A549 (cell line): ENCODE results near the gene ELF3.

ENCODE experiments used
- BHLHE40 ChIP-seq: IDR thresholded peaks from 2 replicates; pipeline ENCODE4 v1.6.1; 2012; ENCODE audit warnings: low read depth, low read length, inconsistent platforms
- CHD2 ChIP-seq: fragments of 150-350 bp; IDR thresholded peaks from 2 replicates; pipeline ENCODE4 v1.6.1; 2014; ENCODE audit warnings: low read length; ENCODE audit not compliant: partially characterized antibody
- KDM1A ChIP-seq: fragments of 200-600 bp; sonication (generic); IDR thresholded peaks from 2 replicates; pipeline ENCODE4 v1.6.1; 2016; ENCODE audit warnings: low read depth, mild to moderate bottlenecking
- POLR2A ChIP-seq: IDR thresholded peaks from 2 replicates; pipeline ENCODE4 v1.6.1; 2012; ENCODE audit warnings: mild to moderate bottlenecking, low read length
- ZFP36 ChIP-seq: fragments of 450-650 bp; IDR thresholded peaks from 2 replicates; pipeline ENCODE4 v1.6.1; 2014; ENCODE audit warnings: borderline replicate concordance; ENCODE audit not compliant: partially characterized antibody
- TF ChIP-seq, protein P1 (sequence below): fragments of >200 bp; sonication (Bioruptor Twin); formaldehyde crosslinking; IDR thresholded peaks from 3 replicates; pipeline ENCODE4 v1.5.1; 2016
- TF ChIP-seq, protein P2 (sequence below): fragments of 200-600 bp; sonication (generic); IDR thresholded peaks from 2 replicates; pipeline ENCODE4 v1.6.1; 2016; ENCODE audit warnings: antibody characterized with exemption, mild to moderate bottlenecking, moderate library complexity

DNA sequence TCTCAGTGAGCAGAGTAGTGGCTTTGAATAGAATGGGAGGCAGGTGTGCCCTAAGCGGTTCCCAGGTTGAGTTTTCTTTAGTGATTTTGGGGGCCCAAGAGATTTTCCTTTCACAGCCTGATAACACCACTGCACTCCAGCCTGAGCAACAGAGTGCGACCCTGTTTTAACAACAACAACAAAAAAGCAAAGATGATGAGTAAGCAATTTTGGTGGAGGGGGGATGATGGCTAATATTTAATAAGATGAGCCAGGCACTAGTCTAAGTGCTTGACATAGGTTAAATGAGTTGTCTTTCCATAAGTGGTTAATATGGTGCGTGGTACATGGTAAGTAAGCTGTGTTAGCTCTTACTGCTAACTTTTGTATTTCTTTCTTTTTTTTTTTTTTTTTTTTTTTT, 25.9 kb upstream of the ELF3 start:
- TF ChIP-seq, protein P1, sequence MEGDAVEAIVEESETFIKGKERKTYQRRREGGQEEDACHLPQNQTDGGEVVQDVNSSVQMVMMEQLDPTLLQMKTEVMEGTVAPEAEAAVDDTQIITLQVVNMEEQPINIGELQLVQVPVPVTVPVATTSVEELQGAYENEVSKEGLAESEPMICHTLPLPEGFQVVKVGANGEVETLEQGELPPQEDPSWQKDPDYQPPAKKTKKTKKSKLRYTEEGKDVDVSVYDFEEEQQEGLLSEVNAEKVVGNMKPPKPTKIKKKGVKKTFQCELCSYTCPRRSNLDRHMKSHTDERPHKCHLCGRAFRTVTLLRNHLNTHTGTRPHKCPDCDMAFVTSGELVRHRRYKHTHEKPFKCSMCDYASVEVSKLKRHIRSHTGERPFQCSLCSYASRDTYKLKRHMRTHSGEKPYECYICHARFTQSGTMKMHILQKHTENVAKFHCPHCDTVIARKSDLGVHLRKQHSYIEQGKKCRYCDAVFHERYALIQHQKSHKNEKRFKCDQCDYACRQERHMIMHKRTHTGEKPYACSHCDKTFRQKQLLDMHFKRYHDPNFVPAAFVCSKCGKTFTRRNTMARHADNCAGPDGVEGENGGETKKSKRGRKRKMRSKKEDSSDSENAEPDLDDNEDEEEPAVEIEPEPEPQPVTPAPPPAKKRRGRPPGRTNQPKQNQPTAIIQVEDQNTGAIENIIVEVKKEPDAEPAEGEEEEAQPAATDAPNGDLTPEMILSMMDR = no peak
- TF ChIP-seq POLR2A = no peak
- no peak for TF ChIP-seq KDM1A
- TF ChIP-seq ZFP36 = no peak
- no peak for TF ChIP-seq CHD2
- TF ChIP-seq, protein P2, sequence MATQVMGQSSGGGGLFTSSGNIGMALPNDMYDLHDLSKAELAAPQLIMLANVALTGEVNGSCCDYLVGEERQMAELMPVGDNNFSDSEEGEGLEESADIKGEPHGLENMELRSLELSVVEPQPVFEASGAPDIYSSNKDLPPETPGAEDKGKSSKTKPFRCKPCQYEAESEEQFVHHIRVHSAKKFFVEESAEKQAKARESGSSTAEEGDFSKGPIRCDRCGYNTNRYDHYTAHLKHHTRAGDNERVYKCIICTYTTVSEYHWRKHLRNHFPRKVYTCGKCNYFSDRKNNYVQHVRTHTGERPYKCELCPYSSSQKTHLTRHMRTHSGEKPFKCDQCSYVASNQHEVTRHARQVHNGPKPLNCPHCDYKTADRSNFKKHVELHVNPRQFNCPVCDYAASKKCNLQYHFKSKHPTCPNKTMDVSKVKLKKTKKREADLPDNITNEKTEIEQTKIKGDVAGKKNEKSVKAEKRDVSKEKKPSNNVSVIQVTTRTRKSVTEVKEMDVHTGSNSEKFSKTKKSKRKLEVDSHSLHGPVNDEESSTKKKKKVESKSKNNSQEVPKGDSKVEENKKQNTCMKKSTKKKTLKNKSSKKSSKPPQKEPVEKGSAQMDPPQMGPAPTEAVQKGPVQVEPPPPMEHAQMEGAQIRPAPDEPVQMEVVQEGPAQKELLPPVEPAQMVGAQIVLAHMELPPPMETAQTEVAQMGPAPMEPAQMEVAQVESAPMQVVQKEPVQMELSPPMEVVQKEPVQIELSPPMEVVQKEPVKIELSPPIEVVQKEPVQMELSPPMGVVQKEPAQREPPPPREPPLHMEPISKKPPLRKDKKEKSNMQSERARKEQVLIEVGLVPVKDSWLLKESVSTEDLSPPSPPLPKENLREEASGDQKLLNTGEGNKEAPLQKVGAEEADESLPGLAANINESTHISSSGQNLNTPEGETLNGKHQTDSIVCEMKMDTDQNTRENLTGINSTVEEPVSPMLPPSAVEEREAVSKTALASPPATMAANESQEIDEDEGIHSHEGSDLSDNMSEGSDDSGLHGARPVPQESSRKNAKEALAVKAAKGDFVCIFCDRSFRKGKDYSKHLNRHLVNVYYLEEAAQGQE = no peak
- TF ChIP-seq BHLHE40 = no peak
